Measurements from ENCODE around the gene SLC7A14.

Gene SLC7A14

GRCh38 chr3:170585937-170586310 is at the start of gene SLC7A14:
TSS of gene SLC7A14 (minus strand) at chr3:170586075. CDS start at chr3:170526936, 59,139 bp downstream.
- peak; percentile 34 for DNase-seq

DNA sequence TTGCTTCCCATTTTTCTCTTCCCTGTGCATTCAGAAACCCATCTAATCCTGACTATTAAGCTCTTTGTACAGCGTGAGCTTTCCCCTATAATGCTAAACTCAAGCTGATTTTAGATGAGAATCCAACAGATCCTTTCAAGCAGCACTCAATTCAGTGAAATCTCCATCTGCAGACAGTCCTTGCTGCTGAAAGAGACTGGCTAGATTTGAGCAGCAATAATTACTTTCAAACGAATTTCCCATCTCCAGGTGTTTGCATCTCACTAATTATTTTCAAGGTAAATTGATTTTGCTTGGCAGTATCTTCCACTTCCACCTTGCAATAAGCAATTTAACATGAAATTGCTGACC is 49.5 kb upstream of the SLC7A14 start:
- no peak for DNase-seq

- no peak for DNase-seq
Observed at GRCh38 chr3:170634663-170635384, 48.9 kb upstream of the SLC7A14 start.

GRCh38 chr3:170633573-170633972 is 47.7 kb upstream of the SLC7A14 start:
- DNase-seq: no peak

- no peak for DNase-seq
Observed at GRCh38 chr3:170632780-170633179, 46.9 kb upstream of the SLC7A14 start.

DNA sequence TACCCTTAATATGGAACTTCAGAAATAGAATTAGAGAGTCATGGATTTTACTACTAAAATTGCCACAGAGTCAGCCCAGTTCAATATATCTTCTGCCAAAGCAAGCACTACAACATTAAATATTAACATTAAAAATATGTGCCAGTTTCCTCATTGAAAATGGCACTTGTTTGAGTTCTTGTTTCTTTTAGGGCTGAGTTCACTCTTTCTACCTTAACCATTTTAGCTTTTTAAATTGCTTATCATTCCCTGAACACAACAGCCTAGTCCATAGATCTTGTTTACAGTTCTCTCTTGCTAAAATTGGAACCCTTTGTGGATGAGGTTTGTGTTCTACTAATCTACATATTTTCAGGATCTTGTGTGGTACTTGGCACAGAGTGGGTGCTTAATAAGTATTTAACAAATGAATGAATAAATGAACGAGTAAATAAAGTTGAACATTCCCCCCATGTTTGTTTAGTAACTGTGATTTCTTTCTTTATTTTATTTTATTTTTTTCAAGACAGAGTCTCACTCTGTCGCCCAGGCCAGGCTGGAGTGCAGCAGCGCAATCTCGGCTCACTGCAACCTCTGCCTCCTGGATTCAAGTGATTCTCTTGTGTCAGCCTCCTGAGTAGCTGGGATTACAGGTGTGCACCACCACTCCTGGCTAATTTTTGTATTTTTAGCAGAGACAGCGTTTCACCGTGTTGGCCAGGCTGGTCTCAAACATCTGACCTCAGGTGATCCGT is 46.0 kb upstream of the SLC7A14 start:
- DNase-seq: no peak

GRCh38 chr3:170623524-170623923 is 37.6 kb upstream of the SLC7A14 start:
- DNase-seq: no peak

DNA sequence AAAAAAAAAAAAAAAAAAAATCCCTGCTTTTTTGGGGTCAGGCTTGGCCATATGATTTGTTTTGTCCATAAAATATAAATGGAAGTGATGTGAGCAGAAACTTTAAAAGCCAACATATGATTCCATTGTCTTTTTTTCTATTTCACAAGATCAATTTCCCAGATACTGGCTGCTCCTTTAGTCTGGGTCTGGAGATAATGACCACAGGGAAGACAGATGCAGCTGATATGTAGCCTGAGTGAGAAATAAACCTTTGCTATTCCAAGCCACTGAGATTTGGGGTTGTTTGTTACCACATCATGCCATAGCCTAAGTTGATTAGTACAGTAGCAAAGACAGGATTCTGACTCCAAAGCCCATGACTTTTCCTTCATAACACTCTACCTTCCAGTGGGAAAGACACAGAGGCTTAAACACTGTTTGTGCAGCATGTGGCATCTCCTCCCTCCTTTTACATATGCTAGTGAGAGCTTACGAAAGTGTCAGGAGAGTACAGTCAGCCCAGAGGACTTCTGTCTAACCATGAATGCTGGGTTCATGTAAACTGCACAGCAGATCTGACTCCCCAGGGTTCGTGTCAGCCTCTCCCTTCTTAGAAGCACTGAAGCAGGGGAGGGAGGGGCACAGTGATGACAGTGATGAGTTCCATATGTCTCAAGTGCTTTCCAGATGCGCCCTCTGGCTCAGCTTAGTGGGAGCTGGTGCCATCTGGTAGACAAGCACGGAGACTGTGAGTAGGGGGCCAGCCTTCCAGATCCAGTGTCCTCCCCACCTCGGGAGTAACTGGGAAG is 36.7 kb upstream of the SLC7A14 start:
- DNase-seq: no peak

DNA sequence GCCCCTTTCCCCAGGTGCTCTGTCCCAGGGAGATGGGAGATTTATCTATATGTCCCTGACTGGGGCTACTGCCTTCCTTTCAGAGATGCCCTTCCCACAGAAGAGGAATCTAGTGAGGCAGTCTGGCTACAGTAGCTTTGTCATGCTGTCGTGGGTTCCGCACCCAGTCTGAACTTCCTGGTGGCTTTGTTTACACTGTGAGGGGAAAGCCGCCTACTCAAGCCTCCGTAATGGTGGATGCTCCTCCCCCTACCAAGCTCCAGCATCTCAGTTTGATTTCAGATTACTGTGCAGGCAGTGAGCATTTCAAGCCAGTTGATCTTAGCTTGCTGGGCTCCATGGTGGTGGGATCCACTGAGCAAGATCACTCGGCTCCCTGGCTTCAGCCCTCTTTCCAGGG is 35.4 kb upstream of the SLC7A14 start:
- DNase-seq: no peak

DNA sequence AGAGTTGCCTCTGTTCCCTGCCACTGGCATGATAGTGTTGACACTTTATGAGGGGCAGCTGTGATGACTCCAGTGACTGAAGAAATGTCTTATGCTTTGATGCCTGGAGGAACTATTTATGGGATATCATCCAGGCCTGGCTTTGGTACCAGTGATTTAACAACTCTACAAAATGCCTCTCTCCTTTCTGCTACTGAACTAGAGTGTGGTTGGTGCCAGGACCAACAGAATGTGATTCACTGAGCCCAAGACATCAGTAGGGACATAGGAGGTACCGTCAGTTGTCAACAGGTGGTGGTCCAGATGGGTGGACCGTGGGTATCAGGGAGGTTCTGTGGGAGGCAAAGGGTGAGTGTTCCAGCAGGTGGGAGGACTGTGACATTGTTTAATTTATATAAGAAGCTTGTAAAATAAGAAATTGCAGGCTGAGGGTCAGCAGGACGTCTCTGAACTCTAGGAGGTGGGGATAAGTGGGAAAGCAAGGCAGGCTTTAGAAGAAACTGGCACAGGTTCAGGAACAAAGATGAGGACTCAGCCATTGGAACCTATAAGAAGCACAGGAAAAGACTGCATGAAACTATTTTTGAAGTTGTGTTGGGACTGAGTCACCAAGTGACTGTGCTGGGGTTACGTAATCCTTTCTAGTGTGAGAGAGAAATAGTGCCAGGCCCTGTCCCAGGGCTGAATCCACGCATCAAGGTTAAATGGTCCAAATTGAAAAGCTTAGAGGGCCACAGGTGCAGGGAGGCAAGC is 28.5 kb upstream of the SLC7A14 start:
- no peak for DNase-seq

DNA sequence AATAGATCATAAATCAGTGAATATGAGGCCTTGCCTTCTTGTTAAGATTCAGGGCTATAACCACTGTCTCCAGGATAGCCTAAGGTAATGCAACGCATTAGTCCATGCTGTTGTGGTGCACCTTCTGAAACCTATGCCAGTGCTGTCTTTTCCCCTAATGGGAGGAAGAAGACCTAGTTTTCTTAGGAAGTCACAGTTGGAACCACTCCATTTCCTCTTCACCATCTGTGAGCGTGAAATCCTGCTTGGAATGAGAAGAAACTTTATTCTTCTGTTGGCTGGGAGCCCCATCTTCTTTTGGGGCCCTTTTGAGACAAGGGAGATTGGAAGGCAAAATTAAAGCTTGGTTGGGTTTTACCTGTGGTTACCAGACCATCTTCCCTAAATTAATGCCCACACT is 25.9 kb upstream of the SLC7A14 start:
- DNase-seq: no peak

- no peak for DNase-seq
Observed at GRCh38 chr3:170610321-170610884, 24.5 kb upstream of the SLC7A14 start.

DNA sequence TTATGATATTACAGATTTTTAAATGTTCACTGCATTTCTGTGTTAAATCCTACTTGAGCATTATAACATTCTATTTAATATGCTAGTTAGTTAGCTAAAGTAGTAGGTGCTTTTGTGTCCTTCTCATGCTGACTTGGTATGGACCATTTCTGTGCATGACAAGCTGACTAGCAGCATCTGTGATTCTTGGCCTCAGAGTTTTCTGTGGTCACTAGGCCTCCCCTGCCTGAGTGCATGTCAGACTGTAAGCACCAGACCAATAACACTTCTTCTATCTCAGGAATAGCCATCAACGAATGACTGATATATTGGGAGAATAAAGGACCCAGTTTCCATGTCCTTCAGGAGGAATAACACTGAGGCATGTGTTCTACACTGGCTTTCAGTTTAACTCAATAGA is 22.6 kb upstream of the SLC7A14 start:
- no peak for DNase-seq

- no peak for DNase-seq
Observed at GRCh38 chr3:170606675-170607074, 20.8 kb upstream of the SLC7A14 start.

DNA sequence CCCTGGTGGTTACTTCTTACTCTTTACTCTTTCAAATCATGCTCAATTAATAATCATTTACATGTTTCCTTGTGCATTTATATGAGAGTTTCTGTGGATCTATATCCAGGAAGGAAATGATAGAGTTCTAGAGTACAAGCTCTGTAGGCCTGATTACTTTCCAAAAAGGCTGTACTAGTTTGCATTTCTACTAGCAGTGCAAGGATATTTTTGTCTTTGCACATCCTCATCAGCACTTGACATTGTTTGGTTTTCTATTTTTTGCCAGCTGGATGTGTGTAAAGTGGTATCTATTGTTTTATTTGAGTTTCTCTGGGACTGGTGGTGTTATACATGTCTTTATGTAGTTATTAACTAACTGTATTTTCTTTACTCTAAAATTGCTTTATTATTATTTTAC is 19.6 kb upstream of the SLC7A14 start:
- no peak for DNase-seq

- DNase-seq: no peak
Observed at GRCh38 chr3:170603770-170604510, 18.1 kb upstream of the SLC7A14 start.

DNA sequence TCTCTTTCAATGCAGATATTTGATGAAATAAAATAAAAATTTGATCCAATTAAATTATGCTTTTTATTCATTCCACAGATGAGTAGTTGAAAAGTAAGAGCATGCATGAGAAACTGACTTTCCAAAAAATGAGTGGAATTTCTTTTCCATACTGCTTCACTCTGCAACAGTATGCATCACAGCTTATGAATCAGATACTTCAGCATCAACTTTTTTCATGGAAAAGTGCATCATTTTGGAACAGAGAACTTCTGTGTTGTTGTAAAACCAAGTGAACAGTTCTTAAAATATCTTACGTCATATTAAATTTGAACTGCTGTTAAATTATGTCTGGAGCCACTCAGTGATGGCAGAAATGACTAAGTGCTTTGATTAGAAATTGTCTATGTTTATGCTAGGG is 16.7 kb upstream of the SLC7A14 start:
- DNase-seq: no peak

- DNase-seq: no peak
Observed at GRCh38 chr3:170600005-170600624, 14.2 kb upstream of the SLC7A14 start.

GRCh38 chr3:170599091-170599490 is 13.2 kb upstream of the SLC7A14 start:
- DNase-seq: no peak

GRCh38 chr3:170598091-170598502 is 12.2 kb upstream of the SLC7A14 start:
- DNase-seq: no peak

- no peak for DNase-seq
Observed at GRCh38 chr3:170594528-170594927, 8.7 kb upstream of the SLC7A14 start.

- no peak for DNase-seq
Observed at GRCh38 chr3:170593634-170594033, 7.8 kb upstream of the SLC7A14 start.

Measured in NCI-H1092 treated with DMSO at 0.1 percent for 48 hours (cell line).